HEK293 (cell line): ENCODE measurements around the gene GSG1L.

ENCODE experiments used
- RBAK ChIP-seq: fragments of 450-650 bp; formaldehyde crosslinking; IDR thresholded peaks from 2 replicates; pipeline ENCODE4 v1.5.1; 2016; ENCODE audit warnings: missing biosample characterization, missing genetic modification characterization
- SETDB1 ChIP-seq: IDR thresholded peaks from one replicate; pipeline ENCODE4 v1.6.1; 2017; ENCODE audit warnings: mild to moderate bottlenecking, low read length, moderate library complexity, mixed read lengths; ENCODE audit not compliant: insufficient read length
- ZNF311 ChIP-seq: fragments of 450-650 bp; formaldehyde crosslinking; IDR thresholded peaks from 2 replicates; pipeline ENCODE4 v1.5.1; 2017; ENCODE audit warnings: missing biosample characterization, missing genetic modification characterization, borderline replicate concordance
- TF ChIP-seq, protein P1 (sequence below): fragments of 450-650 bp; formaldehyde crosslinking; IDR thresholded peaks from 2 replicates; pipeline ENCODE4 v1.5.1; 2016; ENCODE audit warnings: missing biosample characterization, missing genetic modification characterization
- TF ChIP-seq, protein P2 (sequence below): fragments of 450-650 bp; formaldehyde crosslinking; IDR thresholded peaks from 2 replicates; pipeline ENCODE4 v1.5.1; 2016; ENCODE audit warnings: missing biosample characterization, missing genetic modification characterization

- TF ChIP-seq SETDB1 (no peak), ZNF311 (no peak), RBAK (no peak)
- TF ChIP-seq, protein P1, sequence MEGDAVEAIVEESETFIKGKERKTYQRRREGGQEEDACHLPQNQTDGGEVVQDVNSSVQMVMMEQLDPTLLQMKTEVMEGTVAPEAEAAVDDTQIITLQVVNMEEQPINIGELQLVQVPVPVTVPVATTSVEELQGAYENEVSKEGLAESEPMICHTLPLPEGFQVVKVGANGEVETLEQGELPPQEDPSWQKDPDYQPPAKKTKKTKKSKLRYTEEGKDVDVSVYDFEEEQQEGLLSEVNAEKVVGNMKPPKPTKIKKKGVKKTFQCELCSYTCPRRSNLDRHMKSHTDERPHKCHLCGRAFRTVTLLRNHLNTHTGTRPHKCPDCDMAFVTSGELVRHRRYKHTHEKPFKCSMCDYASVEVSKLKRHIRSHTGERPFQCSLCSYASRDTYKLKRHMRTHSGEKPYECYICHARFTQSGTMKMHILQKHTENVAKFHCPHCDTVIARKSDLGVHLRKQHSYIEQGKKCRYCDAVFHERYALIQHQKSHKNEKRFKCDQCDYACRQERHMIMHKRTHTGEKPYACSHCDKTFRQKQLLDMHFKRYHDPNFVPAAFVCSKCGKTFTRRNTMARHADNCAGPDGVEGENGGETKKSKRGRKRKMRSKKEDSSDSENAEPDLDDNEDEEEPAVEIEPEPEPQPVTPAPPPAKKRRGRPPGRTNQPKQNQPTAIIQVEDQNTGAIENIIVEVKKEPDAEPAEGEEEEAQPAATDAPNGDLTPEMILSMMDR: no peak; the same call in 1 of the 2 replicates
- TF ChIP-seq, protein P2, sequence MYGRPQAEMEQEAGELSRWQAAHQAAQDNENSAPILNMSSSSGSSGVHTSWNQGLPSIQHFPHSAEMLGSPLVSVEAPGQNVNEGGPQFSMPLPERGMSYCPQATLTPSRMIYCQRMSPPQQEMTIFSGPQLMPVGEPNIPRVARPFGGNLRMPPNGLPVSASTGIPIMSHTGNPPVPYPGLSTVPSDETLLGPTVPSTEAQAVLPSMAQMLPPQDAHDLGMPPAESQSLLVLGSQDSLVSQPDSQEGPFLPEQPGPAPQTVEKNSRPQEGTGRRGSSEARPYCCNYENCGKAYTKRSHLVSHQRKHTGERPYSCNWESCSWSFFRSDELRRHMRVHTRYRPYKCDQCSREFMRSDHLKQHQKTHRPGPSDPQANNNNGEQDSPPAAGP (tag by site-specific recombination): no peak
Observed at GRCh38 chr16:27972500-27972899, 91.0 kb downstream of the GSG1L start.
